Measurements from ENCODE around the gene MPPED1.

The MPPED1 gene

GRCh38 chr22:43479301-43479950 is 67.6 kb downstream of the MPPED1 start:
- DNase-seq, result no peak

- no peak for DNase-seq
Observed at GRCh38 chr22:43479962-43480361, 68.1 kb downstream of the MPPED1 start.

GRCh38 chr22:43481568-43482317 is 69.9 kb downstream of the MPPED1 start:
- DNase-seq, result no peak

GRCh38 chr22:43482318-43482625 is 70.5 kb downstream of the MPPED1 start:
- DNase-seq, result no peak

- no peak for DNase-seq
Observed at GRCh38 chr22:43483266-43483665, 71.5 kb downstream of the MPPED1 start.

- no peak for DNase-seq
Observed at GRCh38 chr22:43483669-43484068, 71.9 kb downstream of the MPPED1 start.

GRCh38 chr22:43484227-43484626 is 72.4 kb downstream of the MPPED1 start:
- no peak for DNase-seq

- no peak for DNase-seq
Observed at GRCh38 chr22:43485502-43486089, 73.8 kb downstream of the MPPED1 start.

GRCh38 chr22:43487311-43488030 is 75.7 kb downstream of the MPPED1 start:
- DNase-seq, result no peak

- DNase-seq, result no peak
Observed at GRCh38 chr22:43488031-43488866, 76.4 kb downstream of the MPPED1 start.

- DNase-seq, result no peak
Observed at GRCh38 chr22:43488937-43489336, 77.1 kb downstream of the MPPED1 start.

GRCh38 chr22:43490311-43490710 is 78.5 kb downstream of the MPPED1 start:
- DNase-seq, result no peak

GRCh38 chr22:43491177-43491576 is 79.4 kb downstream of the MPPED1 start:
- no peak for DNase-seq

GRCh38 chr22:43491737-43492136 is 79.9 kb downstream of the MPPED1 start:
- no peak for DNase-seq

GRCh38 chr22:43493297-43493696 is 81.5 kb downstream of the MPPED1 start:
- no peak for DNase-seq

- no peak for DNase-seq
Observed at GRCh38 chr22:43497956-43498855, 86.4 kb downstream of the MPPED1 start.

GRCh38 chr22:43498856-43499253 is 87.0 kb downstream of the MPPED1 start:
- DNase-seq, result no peak

- DNase-seq, result no peak
Observed at GRCh38 chr22:43500792-43501785, 89.3 kb downstream of the MPPED1 start.

- no peak for DNase-seq
Observed at GRCh38 chr22:43501878-43502277, 90.1 kb downstream of the MPPED1 start.

GRCh38 chr22:43502306-43502874 is 90.6 kb downstream of the MPPED1 start:
- DNase-seq, result no peak

All from cortex of kidney (tissue), 1 donor.